ENCODE data around the gene PCBP1.

DNA sequence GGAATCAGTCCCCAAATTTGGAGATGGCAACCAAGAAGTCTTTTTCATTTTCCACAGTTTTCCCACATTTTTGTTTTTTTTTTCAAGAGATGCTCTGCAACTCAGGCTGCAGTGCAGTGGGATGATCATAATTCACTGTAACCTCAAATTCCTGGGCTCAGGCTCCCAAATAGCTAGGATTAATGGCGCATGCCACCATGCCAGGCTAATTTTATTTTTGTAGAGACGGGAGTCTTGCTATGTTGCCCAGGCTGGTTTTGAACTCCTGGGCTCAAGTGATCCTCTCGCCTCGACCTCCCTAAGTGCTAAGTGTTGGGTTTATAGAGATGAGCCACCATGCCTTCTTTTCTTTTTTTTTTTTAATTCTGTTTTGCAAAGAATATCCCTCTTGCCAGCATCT lies 35.2 kb downstream of the PCBP1 start:
- TF ChIP-seq, protein P1, sequence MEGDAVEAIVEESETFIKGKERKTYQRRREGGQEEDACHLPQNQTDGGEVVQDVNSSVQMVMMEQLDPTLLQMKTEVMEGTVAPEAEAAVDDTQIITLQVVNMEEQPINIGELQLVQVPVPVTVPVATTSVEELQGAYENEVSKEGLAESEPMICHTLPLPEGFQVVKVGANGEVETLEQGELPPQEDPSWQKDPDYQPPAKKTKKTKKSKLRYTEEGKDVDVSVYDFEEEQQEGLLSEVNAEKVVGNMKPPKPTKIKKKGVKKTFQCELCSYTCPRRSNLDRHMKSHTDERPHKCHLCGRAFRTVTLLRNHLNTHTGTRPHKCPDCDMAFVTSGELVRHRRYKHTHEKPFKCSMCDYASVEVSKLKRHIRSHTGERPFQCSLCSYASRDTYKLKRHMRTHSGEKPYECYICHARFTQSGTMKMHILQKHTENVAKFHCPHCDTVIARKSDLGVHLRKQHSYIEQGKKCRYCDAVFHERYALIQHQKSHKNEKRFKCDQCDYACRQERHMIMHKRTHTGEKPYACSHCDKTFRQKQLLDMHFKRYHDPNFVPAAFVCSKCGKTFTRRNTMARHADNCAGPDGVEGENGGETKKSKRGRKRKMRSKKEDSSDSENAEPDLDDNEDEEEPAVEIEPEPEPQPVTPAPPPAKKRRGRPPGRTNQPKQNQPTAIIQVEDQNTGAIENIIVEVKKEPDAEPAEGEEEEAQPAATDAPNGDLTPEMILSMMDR (IDR thresholded peaks at IDR 0.05) = no peak
- TF ChIP-seq POLR2AphosphoS5 (IDR thresholded peaks at IDR 0.05; ENCODE audit: insufficient read depth in 1 of 2, low read depth in 1 of 2) = no peak

All from vagina (tissue), 2 donors.